GM23338 (cell line): ENCODE results near the gene C17orf78. TPM values are rescaled to one million over a fixed set of nuclear protein-coding genes. Genes with fewer than 3 reads are reported as not detected.

Source experiments
- ATAC-seq: fragments of 200-7000 bp; cut with Tn5 transposase; 3 replicates; pipeline ENCODE4 v1.9.1; 2020
- DNase-seq: peaks from one replicate; pipeline ENCODE4 v3.0.0-alpha.2; 2015; ENCODE audit warnings: low spot score
- H2AFZ ChIP-seq: fragments of 200-600 bp; sonication (generic); 2 replicates; pipeline ENCODE4 v1.8.0; 2016; ENCODE audit warnings: antibody characterized with exemption, mild to moderate bottlenecking, moderate library complexity
- H3F3A ChIP-seq: fragments of 200-600 bp; sonication (generic); replicated peaks from 2 replicates; pipeline ENCODE4 v1.8.0; 2017; ENCODE audit warnings: antibody characterized with exemption, mixed run types, low read depth
- H3K27ac ChIP-seq: fragments of 200-600 bp; sonication (generic); 2 replicates; pipeline ENCODE4 v1.6.1; 2016; ENCODE audit warnings: low read depth
- H3K27me3 ChIP-seq: fragments of 200-600 bp; sonication (generic); 2 replicates; pipeline ENCODE4 v1.8.0; 2016; ENCODE audit warnings: mild to moderate bottlenecking, mixed run types, moderate library complexity; ENCODE audit not compliant: insufficient read depth
- H3K36me3 ChIP-seq: fragments of 200-600 bp; sonication (generic); 2 replicates; pipeline ENCODE4 v1.8.0; 2016; ENCODE audit warnings: mild to moderate bottlenecking; ENCODE audit not compliant: insufficient read depth
- H3K4me1 ChIP-seq: fragments of 200-600 bp; sonication (generic); 2 replicates; pipeline ENCODE4 v1.8.0; 2016; ENCODE audit warnings: mild to moderate bottlenecking, moderate library complexity; ENCODE audit not compliant: insufficient read depth
- H3K4me2 ChIP-seq: fragments of 200-600 bp; sonication (generic); 2 replicates; pipeline ENCODE4 v1.7.1; 2017; ENCODE audit warnings: mixed run types
- H3K4me3 ChIP-seq: fragments of 200-600 bp; sonication (generic); 2 replicates; pipeline ENCODE4 v1.6.1; 2016; ENCODE audit warnings: mixed run types
- H3K79me2 ChIP-seq: fragments of 200-600 bp; sonication (generic); replicated peaks from 2 replicates; pipeline ENCODE4 v1.8.0; 2017; ENCODE audit warnings: mild to moderate bottlenecking; ENCODE audit not compliant: insufficient read depth
- H3K9me2 ChIP-seq: fragments of 200-600 bp; sonication (generic); 2 replicates; pipeline ENCODE4 v1.8.0; 2017; ENCODE audit not compliant: insufficient read depth
- H4K20me1 ChIP-seq: fragments of 200-600 bp; sonication (generic); replicated peaks from 2 replicates; pipeline ENCODE4 v1.8.0; 2017; ENCODE audit warnings: mild to moderate bottlenecking; ENCODE audit not compliant: insufficient read depth
- H3K27ac Mint-ChIP-seq: 2 replicates; pipeline ENCODE4 v1.8.0; 2020; ENCODE audit warnings: inconsistent platforms, mild to moderate bottlenecking, moderate library complexity, mixed read lengths
- H3K27me3 Mint-ChIP-seq: 3 replicates; pipeline ENCODE4 v1.8.0; 2022; ENCODE audit warnings: low read depth, mild to moderate bottlenecking, moderate library complexity, mixed read lengths, inconsistent platforms; ENCODE audit not compliant: insufficient read depth, poor library complexity
- H3K36me3 Mint-ChIP-seq: 3 replicates; pipeline ENCODE4 v1.8.0; 2021; ENCODE audit warnings: low read depth, mild to moderate bottlenecking, inconsistent platforms, moderate library complexity, mixed read lengths
- H3K4me1 Mint-ChIP-seq: 3 replicates; pipeline ENCODE4 v1.8.0; 2020; ENCODE audit warnings: mild to moderate bottlenecking, inconsistent platforms, mixed read lengths
- H3K4me3 Mint-ChIP-seq: 3 replicates; pipeline ENCODE4 v1.8.0; 2021; ENCODE audit warnings: moderate library complexity, mild to moderate bottlenecking, inconsistent platforms, mixed read lengths
- H3K9me3 Mint-ChIP-seq: 3 replicates; pipeline ENCODE4 v1.8.0; 2020; ENCODE audit warnings: moderate library complexity, mild to moderate bottlenecking, inconsistent platforms, mixed read lengths
- CREB1 ChIP-seq: fragments of 250-450 bp; sonication (Bioruptor Pico); IDR thresholded peaks from 2 replicates; pipeline ENCODE4 v1.5.0; 2020; ENCODE audit warnings: low read depth, mild to moderate bottlenecking, moderate library complexity
- CTCF ChIP-seq, 2 experiments: fragments of 200-600 bp in 1 of 2; sonication (generic) in 1 of 2; conservative IDR thresholded peaks; 2 replicates each; pipeline versions ENCODE4 v1.5.1 to v1.6.1; 2016 to 2017; ENCODE audit warnings: antibody characterized with exemption in 2 of 2, low read depth in 2 of 2, mild to moderate bottlenecking in 2 of 2, moderate library complexity in 1 of 2
- ETS1 ChIP-seq: IDR thresholded peaks from 2 replicates; pipeline ENCODE4 v1.6.1; 2016; ENCODE audit warnings: antibody characterized with exemption
- EZH2 ChIP-seq: fragments of 200-600 bp; sonication (generic); IDR thresholded peaks from one replicate; pipeline ENCODE4 v1.8.0; 2017; ENCODE audit warnings: antibody characterized with exemption, mild to moderate bottlenecking, low read depth; ENCODE audit not compliant: unreplicated experiment
- EZH2phosphoT487 ChIP-seq: fragments of 200-600 bp; sonication (generic); IDR thresholded peaks from one replicate; pipeline ENCODE4 v1.8.1; 2018; ENCODE audit warnings: antibody characterized with exemption; ENCODE audit not compliant: unreplicated experiment
- JUNB ChIP-seq: IDR thresholded peaks from one replicate; pipeline ENCODE4 v1.6.1; 2016; ENCODE audit warnings: antibody characterized with exemption; ENCODE audit not compliant: unreplicated experiment
- NANOG ChIP-seq: IDR thresholded peaks from 2 replicates; pipeline ENCODE4 v1.6.1; 2016; ENCODE audit warnings: antibody characterized with exemption, borderline replicate concordance
- REST ChIP-seq: IDR thresholded peaks from one replicate; pipeline ENCODE4 v1.6.1; 2018; ENCODE audit warnings: antibody characterized with exemption; ENCODE audit not compliant: unreplicated experiment
- ZNF114 ChIP-seq: fragments of 250-450 bp; sonication (Bioruptor Pico); IDR thresholded peaks from 2 replicates; pipeline ENCODE4 v1.5.0; 2020; ENCODE audit warnings: mild to moderate bottlenecking, moderate library complexity
- ZNF462 ChIP-seq: fragments of 250-450 bp; sonication (Bioruptor Pico); IDR thresholded peaks from 2 replicates; pipeline ENCODE4 v1.5.0; 2020; ENCODE audit warnings: mild to moderate bottlenecking, moderate library complexity
- polyA plus RNA-seq: library from polyadenylated mRNA; unstranded; fragments of >200 nt; fragmentation: Nextera tagmentation; extraction: Ambion mirVana; gene quantifications from 2 replicates; pipeline ENCODE4 v1.2.1, GENCODE V29; 2016
- total RNA-seq: library from RNA; depleted of rRNA; stranded (reverse); fragments of >200 nt; shearing (Covaris generic); gene quantifications from 2 replicates; pipeline ENCODE4 v1.2.3, GENCODE V29; 2014

C17orf78 gene
- total and polyA plus RNA-seq, 2 experiments from 2014 or later, result 0.19 TPM; not detected in 1

- TF ChIP-seq CTCF (conservative IDR thresholded peaks at IDR 0.05; ENCODE audit: low read depth in 2 of 2) (no peak), REST (no peak), ETS1 (no peak), NANOG (no peak), EZH2phosphoT487 (no peak), JUNB (no peak), ZNF114 (no peak)
These were observed 34.6 kb downstream of the C17orf78 start (continued) for GRCh38 chr17:37410357-37410756.

- Histone ChIP-seq H3K27ac (no peak overlapping the region), H3K4me1 (0 out of 2 replicates have a peak, but pooled peaks cover 3% of the 10 kb centered on the region), H3K9me2 (no peaks in the 10 kb centered on the region), H3F3A (no peaks in the 10 kb centered on the region; the same call in 1 of the 2 replicates), H3K4me2 (no peak overlapping the region), H3K79me2 (no peaks in the 10 kb centered on the region; the same call in none of the 2 replicates), H2AFZ (no peak overlapping the region), H4K20me1 (peaks cover 5% of the 10 kb centered on the region), H3K27me3 (no peaks in the 10 kb centered on the region), H3K36me3 (peaks cover 17% of the 10 kb centered on the region; the same call in 1 of the 2 replicates), H3K4me3 (no peak overlapping the region)
- H3K4me3 Mint-ChIP-seq, result no peak overlapping the region; the same call in 2 of the 3 replicates
- H3K27ac Mint-ChIP-seq, result no peak overlapping the region
- H3K4me1 Mint-ChIP-seq, result no peaks in the 10 kb centered on the region
- peaks cover 64% of the 10 kb centered on the region for H3K36me3 Mint-ChIP-seq
- DNase-seq (peak; percentile 12), ATAC-seq (no peak)
- H3K9me3 Mint-ChIP-seq, result no peaks in the 10 kb centered on the region
- H3K27me3 Mint-ChIP-seq, result peaks cover 2% of the 10 kb centered on the region
- TF ChIP-seq ZNF114 (no peak), EZH2 (no peak), CREB1 (CRISPR knock-in tag) (no peak), ZNF462 (CRISPR knock-in tag) (no peak)
These were observed 38.2 kb downstream of the C17orf78 start for GRCh38 chr17:37413875-37414519.
